Trophoblast cell (in vitro differentiated cells and primary cell): ENCODE data around the gene CTBP2.
"Not testable (repeated sequence)": the region's sequence is repeated elsewhere in the genome, so short reads cannot be mapped to it uniquely, and the experiment has no call there.

Experiments used
- DNase-seq, 2 donors: peaks; one replicate each; pipeline ENCODE4 v3.0.0-alpha.2; 2016
- H2AFZ ChIP-seq: 2 replicates; pipeline ENCODE4 v1.6.1; 2013; ENCODE audit warnings: low read length, moderate library complexity, mild to moderate bottlenecking; ENCODE audit not compliant: insufficient read depth, poor library complexity
- H2AK5ac ChIP-seq: 2 replicates; pipeline ENCODE4 v1.6.1; 2013; ENCODE audit warnings: mild to moderate bottlenecking, low read length
- H2BK120ac ChIP-seq: 2 replicates; pipeline ENCODE4 v1.6.1; 2013; ENCODE audit warnings: low read length, mild to moderate bottlenecking, moderate library complexity; ENCODE audit not compliant: insufficient read depth, poor library complexity
- H2BK12ac ChIP-seq: 2 replicates; pipeline ENCODE4 v1.6.1; 2013; ENCODE audit warnings: mild to moderate bottlenecking, low read length, moderate library complexity
- H2BK5ac ChIP-seq: 2 replicates; pipeline ENCODE4 v1.6.1; 2013; ENCODE audit warnings: low read length, low read depth, moderate library complexity, mild to moderate bottlenecking; ENCODE audit not compliant: poor library complexity
- H3K14ac ChIP-seq: 2 replicates; pipeline ENCODE4 v1.6.1; 2013; ENCODE audit warnings: mild to moderate bottlenecking, low read length
- H3K18ac ChIP-seq: 2 replicates; pipeline ENCODE4 v1.6.1; 2013; ENCODE audit warnings: mild to moderate bottlenecking, low read length
- H3K23ac ChIP-seq: 2 replicates; pipeline ENCODE4 v1.6.1; 2013; ENCODE audit warnings: low read length
- H3K27ac ChIP-seq: 2 replicates; pipeline ENCODE4 v1.5.1; 2013; ENCODE audit warnings: low read depth, mild to moderate bottlenecking, inconsistent platforms, low read length, moderate library complexity
- H3K27me3 ChIP-seq: 2 replicates; pipeline ENCODE4 v1.6.1; 2013; ENCODE audit warnings: inconsistent platforms, mild to moderate bottlenecking, low read length, moderate library complexity; ENCODE audit not compliant: insufficient read depth
- H3K36me3 ChIP-seq, 2 experiments: 1 replicate in 1 of 2; 2 replicates in 1 of 2; pipeline ENCODE4 v1.6.1; 2013; ENCODE audit warnings: low read length in 2 of 2, mild to moderate bottlenecking in 2 of 2, moderate library complexity in 1 of 2; ENCODE audit not compliant: insufficient read depth in 2 of 2, control insufficient read depth in 1 of 2
- H3K4ac ChIP-seq: 2 replicates; pipeline ENCODE4 v1.6.1; 2013; ENCODE audit warnings: low read depth, mild to moderate bottlenecking, low read length, moderate library complexity
- H3K4me1 ChIP-seq, 2 experiments: 1 replicate in 1 of 2; 2 replicates in 1 of 2; pipeline ENCODE4 v1.6.1; 2013; ENCODE audit warnings: low read length in 2 of 2, mild to moderate bottlenecking in 2 of 2, moderate library complexity in 1 of 2; ENCODE audit not compliant: insufficient read depth in 2 of 2, control insufficient read depth in 1 of 2
- H3K4me2 ChIP-seq: 2 replicates; pipeline ENCODE4 v1.6.1; 2013; ENCODE audit warnings: inconsistent platforms, mild to moderate bottlenecking, low read length, moderate library complexity
- H3K4me3 ChIP-seq: 2 replicates; pipeline ENCODE4 v1.5.1; 2013; ENCODE audit warnings: mild to moderate bottlenecking, low read depth, low read length, inconsistent platforms
- H3K79me1 ChIP-seq: one replicate; pipeline ENCODE4 v1.6.1; 2013; ENCODE audit warnings: low read length
- H3K79me2 ChIP-seq: 2 replicates; pipeline ENCODE4 v1.6.1; 2013; ENCODE audit warnings: low read length, mild to moderate bottlenecking; ENCODE audit not compliant: control insufficient read depth, insufficient read depth, poor library complexity
- H3K9ac ChIP-seq: 2 replicates; pipeline ENCODE4 v1.6.1; 2013; ENCODE audit warnings: mild to moderate bottlenecking, low read length
- H3K9me3 ChIP-seq: 2 replicates; pipeline ENCODE4 v1.6.1; 2013; ENCODE audit warnings: low read depth, mild to moderate bottlenecking, control low read depth, inconsistent platforms, low read length; ENCODE audit not compliant: insufficient read depth
- H4K12ac ChIP-seq: 2 replicates; pipeline ENCODE4 v1.6.1; 2013; ENCODE audit warnings: low read depth, mild to moderate bottlenecking, low read length, moderate library complexity
- H4K8ac ChIP-seq: 2 replicates; pipeline ENCODE4 v1.6.1; 2013; ENCODE audit warnings: low read depth, mild to moderate bottlenecking, low read length, moderate library complexity
- H4K91ac ChIP-seq: one replicate; pipeline ENCODE4 v1.6.1; 2013; ENCODE audit warnings: low read depth, mild to moderate bottlenecking, low read length, moderate library complexity
- WGBS: extraction: QIAGEN DNeasy Blood & Tissue Kit; methylation state at CpG from one replicate; pipeline ENCODE4 v1.1.7; 2013; ENCODE audit warnings: missing lambda C conversion rate; ENCODE audit not compliant: insufficient read length, insufficient coverage; ENCODE audit errors: extremely low coverage; 5-methylcytosine and 5-hydroxymethylcytosine counted together

CTBP2 gene

GRCh38 chr10:125163312-125163711, 2.9 kb upstream of the CTBP2 start:
- H3K27ac ChIP-seq, H2AFZ ChIP-seq, H3K23ac ChIP-seq, H2AK5ac ChIP-seq, H3K4ac ChIP-seq, H2BK12ac ChIP-seq, H3K4me3 ChIP-seq, H3K4me1 ChIP-seq, H3K4me2 ChIP-seq, H4K8ac ChIP-seq, H3K27me3 ChIP-seq, H3K14ac ChIP-seq, H3K9me3 ChIP-seq, H3K18ac ChIP-seq, H3K9ac ChIP-seq, H3K36me3 ChIP-seq, H4K12ac ChIP-seq, DNase-seq, H4K91ac ChIP-seq, H2BK120ac ChIP-seq, H2BK5ac ChIP-seq: not testable (repeated sequence)
- WGBS = no CpG with 5 or more reads among the region's 19 CpGs
- peaks cover 19% of the 10 kb centered on the region for H3K79me2 ChIP-seq
- peaks cover 27% of the 10 kb centered on the region for H3K79me1 ChIP-seq

GRCh38 chr10:125162120-125162931, 2.0 kb upstream of the CTBP2 start:
- Histone ChIP-seq H3K23ac (no peak overlapping the region), H3K14ac (peak overlapping the region; percentile 4), H3K27ac (peak overlapping the region; percentile 92), H2AK5ac (no peak overlapping the region), H3K4ac (no peak overlapping the region), H3K79me1 (peaks cover 27% of the 10 kb centered on the region), H3K4me1 (peaks cover 7 to 11% of the 10 kb centered on the region in 2 experiments), H3K4me3 (peak overlapping the region; percentile 80), H3K9me3 (peaks cover 2% of the 10 kb centered on the region), H2BK5ac (peak overlapping the region; percentile 4), H2BK12ac (no peak overlapping the region), H2BK120ac (peak overlapping the region; percentile 61), H4K12ac (peak overlapping the region; percentile 73), H4K8ac (peak overlapping the region; percentile 59), H3K36me3 (no peaks in the 10 kb centered on the region), H2AFZ (peak overlapping the region; percentile 87), H3K9ac (peak overlapping the region; percentile 74), H4K91ac (peak overlapping the region; percentile 77), H3K4me2 (peak overlapping the region; percentile 99), H3K18ac (peak overlapping the region; percentile 67), H3K27me3 (no peaks in the 10 kb centered on the region), H3K79me2 (peaks cover 19% of the 10 kb centered on the region)
- DNase-seq = peak; percentile 87 to 89
- WGBS = no CpG with 5 or more reads among the region's 51 CpGs

GRCh38 chr10:125161707-125162119, 1.4 kb upstream of the CTBP2 start:
- Histone ChIP-seq H2AK5ac (no peak overlapping the region), H4K8ac (peak overlapping the region; percentile 59), H3K4me2 (peak overlapping the region; percentile 99), H3K4ac (peak overlapping the region; percentile 31), H3K9me3 (peaks cover 1% of the 10 kb centered on the region), H2BK5ac (peak overlapping the region; percentile 31), H3K4me3 (peak overlapping the region; percentile 80), H3K79me1 (peaks cover 27% of the 10 kb centered on the region), H2BK12ac (no peak overlapping the region), H3K14ac (peak overlapping the region; percentile 75), H3K27me3 (no peaks in the 10 kb centered on the region), H3K27ac (peak overlapping the region; percentile 92), H4K12ac (peak overlapping the region; percentile 74), H3K23ac (no peak overlapping the region), H2AFZ (peak overlapping the region; percentile 87), H3K18ac (peak overlapping the region; percentile 67), H4K91ac (peak overlapping the region; percentile 77), H2BK120ac (peak overlapping the region; percentile 61), H3K36me3 (no peaks in the 10 kb centered on the region), H3K79me2 (peaks cover 19% of the 10 kb centered on the region), H3K9ac (peak overlapping the region; percentile 74), H3K4me1 (peaks cover 7 to 11% of the 10 kb centered on the region in 2 experiments)
- DNase-seq = peak in 1 of 2 donors; percentile 52
- whole genome bisulfite sequencing = no CpG with 5 or more reads among the region's 39 CpGs

GRCh38 chr10:125160856-125161706, 718 bp upstream of the CTBP2 start:
- H2BK12ac ChIP-seq = peak overlapping the region; percentile 45
- no peak overlapping the region for H3K23ac ChIP-seq
- H3K79me1 ChIP-seq = peaks cover 27% of the 10 kb centered on the region
- H3K27me3 ChIP-seq = no peaks in the 10 kb centered on the region
- H3K18ac ChIP-seq = peak overlapping the region; percentile 83
- peaks cover 7 to 12% of the 10 kb centered on the region in 2 experiments for H3K4me1 ChIP-seq
- no peaks in the 10 kb centered on the region for H3K9me3 ChIP-seq
- H2BK120ac ChIP-seq = peak overlapping the region; percentile 92
- H2AFZ ChIP-seq = peak overlapping the region; percentile 81
- peak overlapping the region; percentile 99 for H3K4me2 ChIP-seq
- peak; percentile 61 to 74 for DNase-seq
- H3K14ac ChIP-seq = peak overlapping the region; percentile 93
- H3K36me3 ChIP-seq = no peaks in the 10 kb centered on the region
- H3K4me3 ChIP-seq = peak overlapping the region; percentile 80
- WGBS = no CpG with 5 or more reads among the region's 76 CpGs
- H4K12ac ChIP-seq = peak overlapping the region; percentile 74
- H4K8ac ChIP-seq = peak overlapping the region; percentile 76
- H3K79me2 ChIP-seq = peaks cover 20% of the 10 kb centered on the region
- peak overlapping the region; percentile 77 for H4K91ac ChIP-seq
- no peak overlapping the region for H2AK5ac ChIP-seq
- peak overlapping the region; percentile 83 for H3K9ac ChIP-seq
- H2BK5ac ChIP-seq = peak overlapping the region; percentile 51
- H3K27ac ChIP-seq = peak overlapping the region; percentile 92
- H3K4ac ChIP-seq = peak overlapping the region; percentile 70
